ENCODE measurements around the gene SKA2. TPM values are rescaled to one million over a fixed set of nuclear protein-coding genes. Genes with fewer than 3 reads are reported as not detected.
A peak's percentile ranks its signal among the peaks of the same experiment; 100 is the strongest.
"Not testable (repeated sequence)": the region's sequence is repeated elsewhere in the genome, so short reads cannot be mapped to it uniquely, and the experiment has no call there.

SKA2 gene
- total RNA-seq, 6 experiments from 2014 or later: 65.4 to 102 (median 96.6) TPM

GRCh38 chr17:59097876-59098275, 57.1 kb downstream of the SKA2 start:
- TF ChIP-seq CTCF (IDR thresholded peaks at IDR 0.05): no peak
- no peak overlapping the region for H3K27ac Mint-ChIP-seq
- H3K27me3 Mint-ChIP-seq (ENCODE audit: insufficient read depth): no peaks in the 10 kb centered on the region
- H3K4me1 Mint-ChIP-seq (ENCODE audit: low read depth): peaks cover 30% of the 10 kb centered on the region
- no peak for DNase-seq
- H3K4me3 Mint-ChIP-seq: no peak overlapping the region
- H3K36me3 Mint-ChIP-seq (ENCODE audit: low read depth): peaks cover 23% of the 10 kb centered on the region
- H3K9me3 Mint-ChIP-seq: no peaks in the 10 kb centered on the region

- peaks cover 17% of the 10 kb centered on the region for H3K36me3 Mint-ChIP-seq (ENCODE audit: low read depth)
- no peak for TF ChIP-seq CTCF (IDR thresholded peaks at IDR 0.05)
- no peak for DNase-seq
- no peaks in the 10 kb centered on the region for H3K9me3 Mint-ChIP-seq
- H3K27me3 Mint-ChIP-seq (ENCODE audit: insufficient read depth): no peaks in the 10 kb centered on the region
- H3K4me1 Mint-ChIP-seq (ENCODE audit: low read depth): peaks cover 31% of the 10 kb centered on the region
- peak overlapping the region; percentile 85 for H3K27ac Mint-ChIP-seq
- H3K4me3 Mint-ChIP-seq: peak overlapping the region; percentile 71; the same call in 1 of the 2 replicates
These were observed 60.0 kb downstream of the SKA2 start for GRCh38 chr17:59094861-59095530.

- H3K27ac Mint-ChIP-seq: peak overlapping the region; percentile 85
- peaks cover 13% of the 10 kb centered on the region for H3K36me3 Mint-ChIP-seq (ENCODE audit: low read depth)
- TF ChIP-seq CTCF (IDR thresholded peaks at IDR 0.05): no peak
- no peaks in the 10 kb centered on the region for H3K27me3 Mint-ChIP-seq (ENCODE audit: insufficient read depth)
- H3K4me3 Mint-ChIP-seq: peak overlapping the region; percentile 71
- peak; percentile 93 for DNase-seq
- no peaks in the 10 kb centered on the region for H3K9me3 Mint-ChIP-seq
- H3K4me1 Mint-ChIP-seq (ENCODE audit: low read depth): peaks cover 31% of the 10 kb centered on the region
These were observed 61.2 kb downstream of the SKA2 start for GRCh38 chr17:59093702-59094231.

GRCh38 chr17:59093145-59093701, 61.8 kb downstream of the SKA2 start:
- Mint-ChIP-seq H3K27me3 (ENCODE audit: insufficient read depth) (no peaks in the 10 kb centered on the region), H3K36me3 (ENCODE audit: low read depth) (peaks cover 11% of the 10 kb centered on the region), H3K4me1 (ENCODE audit: low read depth) (peaks cover 31% of the 10 kb centered on the region), H3K4me3 (peak overlapping the region; percentile 34), H3K9me3 (no peaks in the 10 kb centered on the region), H3K27ac (peak overlapping the region; percentile 77)
- no peak for DNase-seq
- TF ChIP-seq CTCF (IDR thresholded peaks at IDR 0.05): no peak

GRCh38 chr17:59090593-59090992, 64.4 kb downstream of the SKA2 start:
- H3K9me3 Mint-ChIP-seq; H3K4me3 Mint-ChIP-seq; H3K27ac Mint-ChIP-seq; DNase-seq; H3K27me3 Mint-ChIP-seq (ENCODE audit: insufficient read depth); H3K36me3 Mint-ChIP-seq (ENCODE audit: low read depth): not testable (repeated sequence)
- peaks cover 28% of the 10 kb centered on the region for H3K4me1 Mint-ChIP-seq (ENCODE audit: low read depth)

GRCh38 chr17:59084154-59084553, 70.8 kb downstream of the SKA2 start:
- Mint-ChIP-seq H3K36me3 (ENCODE audit: low read depth) (peaks cover 20% of the 10 kb centered on the region), H3K27ac (no peak overlapping the region), H3K27me3 (ENCODE audit: insufficient read depth) (no peaks in the 10 kb centered on the region; the same call in 1 of the 2 replicates), H3K4me3 (no peak overlapping the region), H3K9me3 (no peaks in the 10 kb centered on the region), H3K4me1 (ENCODE audit: low read depth) (no peaks in the 10 kb centered on the region)
- TF ChIP-seq CTCF (IDR thresholded peaks at IDR 0.05): no peak
- no peak for DNase-seq
